HepG2 (cell line): ENCODE results near the gene LCAT. TPM values are rescaled to one million over a fixed set of nuclear protein-coding genes. Genes with fewer than 3 reads are reported as not detected.

ENCODE experiments used
- ATAC-seq: fragments of 200-7000 bp; cut with Tn5 transposase; 3 replicates; pipeline ENCODE4 v1.9.1; 2020; ENCODE audit warnings: mild to moderate bottlenecking, moderate library complexity
- BruUV-seq: library from RNA; stranded (reverse); fragments of 400-500 nt; replicated peaks from 2 replicates; lab custom pipeline; 2021; lab: Mats Ljungman, UMichigan
- CTCF ChIA-PET: fragments of 300-600 bp; formaldehyde crosslinking; extraction: SDS; loops from one replicate; lab custom pipeline; 2021; ENCODE audit warnings: low total read pairs, inconsistent platforms, low intra/inter-chr PET ratio; lab: Yijun Ruan, JAX
- POLR2A ChIA-PET: fragments of 350-600 bp; sonication (Branson Sonifier 250); formaldehyde crosslinking; loops from one replicate; lab custom pipeline; 2020; ENCODE audit warnings: antibody characterized with exemption, inconsistent platforms; lab: Yijun Ruan, JAX
- DNase-seq: peaks from one replicate; pipeline ENCODE4 v3.0.0-alpha.2; 2015; ENCODE audit warnings: low spot score
- FAIRE-seq: peaks from 3 replicates; lab custom pipeline; 2011; peaks lifted over from hg19 to GRCh38; lab: Jason Lieb, UNC
- H2AFZ ChIP-seq: one replicate; pipeline ENCODE4 v1.6.1; 2011; ENCODE audit warnings: low read length, inconsistent platforms
- H3K27ac ChIP-seq: fragments of 300-600 bp; 3 replicates; pipeline ENCODE4 v1.8.0; 2011; ENCODE audit warnings: mixed run types, mild to moderate bottlenecking, mixed read lengths, low read length, inconsistent platforms; ENCODE audit not compliant: insufficient read depth; ENCODE audit errors: extremely low read length
- H3K27me3 ChIP-seq, 2 experiments: fragments of 200-600 bp in 1 of 2; 2 replicates in 1 of 2; 3 replicates in 1 of 2; pipeline versions ENCODE4 v1.6.0 to v1.8.0; 2011; ENCODE audit warnings: low read length in 2 of 2, mild to moderate bottlenecking in 2 of 2, moderate library complexity in 2 of 2, inconsistent platforms in 1 of 2; ENCODE audit not compliant: insufficient read depth in 2 of 2, control insufficient read depth in 1 of 2
- H3K36me3 ChIP-seq, 2 experiments: fragments of 200-600 bp in 1 of 2; replicated peaks in 1 of 2; 2 replicates in 1 of 2; 3 replicates in 1 of 2; pipeline versions ENCODE4 v1.5.1 to v1.8.0; 2011; ENCODE audit warnings: low read length in 2 of 2, inconsistent platforms in 1 of 2; ENCODE audit not compliant: insufficient read depth in 2 of 2, control insufficient read depth in 1 of 2
- H3K4me1 ChIP-seq: 2 replicates; pipeline ENCODE4 v1.5.1; 2012; ENCODE audit warnings: low read length, inconsistent platforms; ENCODE audit not compliant: insufficient read depth
- H3K4me2 ChIP-seq: 2 replicates; pipeline ENCODE4 v1.6.0; 2011; ENCODE audit warnings: low read depth, low read length, inconsistent platforms
- H3K4me3 ChIP-seq, 3 experiments: fragments of 200-600 bp in 1 of 3; sonication (generic), shearing (Covaris generic) in 1 of 3; replicated peaks in 1 of 3; 2 replicates each; pipeline ENCODE4 v1.5.1; 2011 to 2016; ENCODE audit warnings: low read length in 3 of 3, inconsistent platforms in 2 of 3, low read depth in 2 of 3, mild to moderate bottlenecking in 2 of 3, control low read depth in 1 of 3, mixed read lengths in 1 of 3; ENCODE audit not compliant: insufficient read depth in 1 of 3
- H3K79me2 ChIP-seq: one replicate; pipeline ENCODE4 v1.6.1; 2011; ENCODE audit warnings: low read length, inconsistent platforms; ENCODE audit not compliant: insufficient read depth
- H3K9ac ChIP-seq: 2 replicates; pipeline ENCODE4 v1.6.0; 2011; ENCODE audit warnings: mild to moderate bottlenecking, low read depth, low read length, inconsistent platforms; ENCODE audit not compliant: insufficient read depth
- H3K9me3 ChIP-seq: 2 replicates; pipeline ENCODE4 v1.5.1; 2012; ENCODE audit warnings: mild to moderate bottlenecking, low read length
- H4K20me1 ChIP-seq: 2 replicates; pipeline ENCODE4 v1.6.0; 2011; ENCODE audit warnings: inconsistent platforms, mild to moderate bottlenecking, low read length, moderate library complexity; ENCODE audit not compliant: insufficient read depth
- MNT ChIP-seq: fragments of 450-650 bp; IDR thresholded peaks from 2 replicates; pipeline ENCODE4 v1.6.1; 2016
- ZMYM3 ChIP-seq: sonication (generic); formaldehyde crosslinking; IDR thresholded peaks from 2 replicates; pipeline ENCODE4 v1.5.1; 2020; ENCODE audit warnings: mild to moderate bottlenecking, missing genetic modification reagents
- ZNF367 ChIP-seq: sonication (generic); formaldehyde crosslinking; IDR thresholded peaks from 2 replicates; pipeline ENCODE4 v1.4.0; 2020; ENCODE audit warnings: missing genetic modification reagents, borderline replicate concordance
- ZNF841 ChIP-seq: sonication (generic); formaldehyde crosslinking; IDR thresholded peaks from 2 replicates; pipeline ENCODE4 v1.8.1; 2023; ENCODE audit warnings: missing genetic modification reagents, borderline replicate concordance
- WGBS: methylation state at CpG from one replicate; pipeline ENCODE4 v1.1.6; 2017; ENCODE audit warnings: low lambda C conversion rate; 5-methylcytosine and 5-hydroxymethylcytosine counted together
- in situ Hi-C: cut with HindIII; loops from 2 replicates; pipeline ENCODE4 v1.10.0; 2017; ENCODE audit warnings: low pct_unique_long_range_greater_than_20kb; ENCODE audit not compliant: extremely low pct_ligation_motif_present
- intact Hi-C: fragments of 100-400 bp; cut with micrococcal nuclease; formaldehyde crosslinking; loops from one replicate; pipeline ENCODE4 v1.10.0; 2022; ENCODE audit not compliant: unreplicated experiment
- polyA plus RNA-seq, 8 experiments: library from polyadenylated mRNA; depleted of rRNA in 3 of 8; stranded (reverse) in 7 of 8; unstranded in 1 of 8; fragments of >200 nt; fragmentation: Illumina TruSeq in 4 of 8; extraction: Trizol in 4 of 8; gene quantifications; 2 replicates each; pipeline versions ENCODE4 v1.2.1 to v1.2.3, GENCODE V29; 2011 to 2016; ENCODE audit warnings: low read depth in 4 of 8, missing spikeins in 1 of 8, mixed read lengths in 1 of 8; ENCODE audit not compliant: insufficient read depth in 1 of 8
- total RNA-seq, 5 experiments: library from RNA; depleted of rRNA; stranded (reverse); fragments of >200 nt; fragmentation: Illumina TruSeq; extraction: Trizol; gene quantifications; 2 replicates each; pipeline ENCODE4 v1.2.3, GENCODE V29; 2016; ENCODE audit warnings: low read depth in 1 of 5
- TF ChIP-seq, protein P1 (sequence below): sonication (generic); formaldehyde crosslinking; IDR thresholded peaks from 2 replicates; pipeline ENCODE4 v1.4.0; 2020; ENCODE audit warnings: mild to moderate bottlenecking, missing genetic modification reagents

LCAT gene
- total and polyA plus RNA-seq, 2 of the 13 experiments (the other 11 are each of a cell fraction or from before 2014, with no cell fraction given) = 36.1 to 38.9 TPM

DNA sequence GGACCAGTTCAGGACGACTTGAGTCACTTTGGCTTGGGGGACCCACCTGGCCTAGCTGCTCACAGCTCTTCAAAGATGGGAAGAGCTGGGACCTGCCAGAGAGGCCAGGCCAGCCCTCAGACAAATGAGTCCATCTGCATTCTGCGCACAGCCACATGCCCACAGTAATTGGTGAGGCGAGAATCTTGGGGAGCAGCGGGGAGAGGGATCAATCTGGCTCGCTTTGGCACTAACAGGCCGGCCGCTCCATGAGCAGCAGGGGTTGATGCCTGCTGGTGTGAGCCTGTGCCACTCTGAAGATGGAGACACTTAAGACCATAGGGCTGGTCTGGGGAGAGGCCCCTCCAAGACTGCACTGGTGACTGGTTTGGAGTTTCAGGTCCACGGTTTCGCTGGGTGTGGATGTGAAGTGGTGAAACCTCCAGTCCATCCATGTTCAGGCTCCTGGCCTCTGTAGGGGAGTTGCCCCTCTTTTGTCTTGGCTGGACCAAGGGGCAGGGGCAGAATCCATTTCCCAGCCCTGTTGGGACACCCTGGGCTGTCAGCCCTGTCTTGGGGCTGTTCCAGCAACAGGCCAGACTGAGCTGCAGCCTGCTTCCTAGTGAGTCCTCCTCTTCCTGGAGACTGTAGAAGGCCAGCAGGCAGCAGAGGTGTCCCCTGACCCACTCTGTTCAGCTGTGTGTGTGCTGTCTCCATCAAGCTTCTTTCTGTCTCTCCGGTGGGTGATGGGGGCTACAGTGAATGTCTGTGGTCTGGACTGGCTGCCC lies 19.6 kb downstream of the LCAT start:
- FAIRE-seq (no peak), DNase-seq (no peak), ATAC-seq (no peak)
- in situ Hi-C loops (no loop called here), intact Hi-C loops (no loop called here)
- POLR2A ChIA-PET = no interaction called here
- no peak overlapping the region for H3K4me2 ChIP-seq
- H3K4me1 ChIP-seq = no peaks in the 10 kb centered on the region
- H3K4me3 ChIP-seq = no peak overlapping the region
- H2AFZ ChIP-seq = no peak overlapping the region
- H3K9ac ChIP-seq = no peak overlapping the region
- CTCF ChIA-PET = no interaction called here
- WGBS = 85% methylated on average over 10 of the region's 10 CpGs
- H4K20me1 ChIP-seq = no peaks in the 10 kb centered on the region; the same call in 1 of the 2 replicates
- peaks cover 28% of the 10 kb centered on the region in 2 experiments for H3K36me3 ChIP-seq
- no peaks in the 10 kb centered on the region for H3K9me3 ChIP-seq
- BruUV-seq = no TSS peak
- no peaks in the 10 kb centered on the region for H3K79me2 ChIP-seq
- no peaks in the 10 kb centered on the region for H3K27me3 ChIP-seq
- TF ChIP-seq ZNF367 (no peak), ZNF841 (CRISPR knock-in tag) (no peak)
- no peak overlapping the region for H3K27ac ChIP-seq

DNA sequence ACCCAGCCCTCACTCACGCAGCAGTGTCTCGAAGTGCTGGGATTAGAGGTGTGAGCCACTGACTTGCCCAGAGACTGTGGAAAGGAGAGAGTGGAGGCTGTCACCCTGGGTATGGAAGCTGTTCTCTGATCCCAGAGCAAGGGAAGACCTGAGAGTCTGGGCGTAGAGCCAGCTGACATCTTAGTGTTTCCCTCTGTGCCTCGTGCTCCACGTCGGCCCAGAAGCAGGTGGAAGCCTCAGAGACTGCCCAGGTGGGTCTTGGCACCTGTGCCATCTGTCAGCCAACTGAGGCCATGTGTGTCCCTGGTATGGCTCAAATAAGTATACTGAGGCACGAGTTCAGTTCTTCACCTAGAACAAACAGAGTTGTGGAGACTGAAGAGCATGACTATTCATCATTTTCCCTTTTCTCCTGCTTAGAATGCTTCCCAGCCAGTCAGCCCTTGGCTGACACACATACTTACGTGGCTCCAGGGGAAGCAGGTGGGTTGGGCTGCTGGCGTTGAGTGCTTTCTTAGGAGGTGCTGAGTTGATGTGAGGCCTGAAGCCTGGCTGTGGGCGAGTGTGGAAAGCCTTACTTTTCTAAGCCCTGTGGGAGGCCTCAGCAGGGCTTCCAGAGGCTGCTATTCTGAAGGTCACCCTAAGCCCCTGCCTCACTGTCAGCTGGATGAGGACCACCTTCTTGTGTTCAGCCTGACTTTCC lies 20.4 kb downstream of the LCAT start:
- Histone ChIP-seq H3K36me3 (peaks cover 23 to 34% of the 10 kb centered on the region in 2 experiments), H4K20me1 (no peaks in the 10 kb centered on the region), H2AFZ (no peak overlapping the region), H3K9ac (no peak overlapping the region), H3K4me2 (no peak overlapping the region), H3K4me3 (no peak overlapping the region), H3K4me1 (no peaks in the 10 kb centered on the region), H3K9me3 (no peaks in the 10 kb centered on the region), H3K27me3 (no peaks in the 10 kb centered on the region), H3K79me2 (no peaks in the 10 kb centered on the region), H3K27ac (no peak overlapping the region)
- no TSS peak for BruUV-seq
- in situ Hi-C loops (no loop called here), intact Hi-C loops (no loop called here)
- DNase-seq (no peak), ATAC-seq (no peak), FAIRE-seq (no peak)
- WGBS = 93% methylated on average over 9 of the region's 10 CpGs
- ChIA-PET CTCF (no interaction called here), POLR2A (interaction anchor here (0.9 kb wide), 1 partner anchor 12 kb away, joined by 3 read pairs; no protein-coding TSS in a partner anchor)
- TF ChIP-seq MNT = peak; percentile 71; the same call in 1 of the 2 replicates
- no peak for TF ChIP-seq ZMYM3 (CRISPR knock-in tag)
- TF ChIP-seq, protein P1, sequence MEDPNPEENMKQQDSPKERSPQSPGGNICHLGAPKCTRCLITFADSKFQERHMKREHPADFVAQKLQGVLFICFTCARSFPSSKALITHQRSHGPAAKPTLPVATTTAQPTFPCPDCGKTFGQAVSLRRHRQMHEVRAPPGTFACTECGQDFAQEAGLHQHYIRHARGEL = no peak
